Activated CD4-positive, alpha-beta memory T cell treated with anti-CD3 and anti-CD28 coated beads, Interleukin-2, amount 10 ng/mL, durations not matched to agents 7 days and 5 days (primary cell): Measurements from ENCODE around the gene ITGA2. TPM values are rescaled to one million over a fixed set of nuclear protein-coding genes. Genes with fewer than 3 reads are reported as not detected.
"Not testable (repeated sequence)": the region's sequence is repeated elsewhere in the genome, so short reads cannot be mapped to it uniquely, and the experiment has no call there.

Source experiments
- CTCF ChIA-PET: fragments of 350-600 bp; sonication (Branson Sonifier 250); formaldehyde crosslinking; loops from one replicate; lab custom pipeline; 2021; ENCODE audit warnings: antibody characterized with exemption, inconsistent platforms; lab: Charles Lee
- POLR2A ChIA-PET: fragments of 350-600 bp; sonication (Branson Sonifier 250); formaldehyde crosslinking; loops from one replicate; lab custom pipeline; 2021; ENCODE audit warnings: antibody characterized with exemption; lab: Charles Lee
- DNase-seq: peaks from one replicate; pipeline ENCODE4 v3.0.0-alpha.2; 2020
- H3K27ac Mint-ChIP-seq: one replicate; pipeline ENCODE4 v1.8.0; 2021; ENCODE audit warnings: mild to moderate bottlenecking, mixed read lengths
- H3K27me3 Mint-ChIP-seq: one replicate; pipeline ENCODE4 v1.8.0; 2021; ENCODE audit warnings: mixed read lengths
- H3K36me3 Mint-ChIP-seq: one replicate; pipeline ENCODE4 v1.8.0; 2021; ENCODE audit warnings: low read depth, mixed read lengths
- H3K4me1 Mint-ChIP-seq: one replicate; pipeline ENCODE4 v1.8.0; 2021; ENCODE audit warnings: mixed read lengths
- H3K4me3 Mint-ChIP-seq: one replicate; pipeline ENCODE4 v1.8.0; 2021; ENCODE audit warnings: mild to moderate bottlenecking, mixed read lengths
- H3K9me3 Mint-ChIP-seq: one replicate; pipeline ENCODE4 v1.8.0; 2021; ENCODE audit warnings: mixed read lengths
- total RNA-seq, 2 experiments: library from RNA; stranded (reverse); gene quantifications; one replicate each; pipeline ENCODE4 v1.2.3, GENCODE V29; 2021

The ITGA2 gene
- total RNA-seq, 2 experiments from 2014 or later, result 10.2 to 11.2 TPM

GRCh38 chr5:53091289-53091688 is 102.1 kb downstream of the ITGA2 start:
- no peak overlapping the region for H3K4me3 Mint-ChIP-seq
- no peak overlapping the region for H3K27ac Mint-ChIP-seq
- H3K9me3 Mint-ChIP-seq, result no peaks in the 10 kb centered on the region
- H3K27me3 Mint-ChIP-seq, result peaks cover 5% of the 10 kb centered on the region
- CTCF ChIA-PET, result interaction anchor here (1.2 to 7.3 kb wide), 2 partner anchors 22 to 140 kb away, joined by 4 to 89 read pairs; no protein-coding TSS in a partner anchor
- peaks cover 23% of the 10 kb centered on the region for H3K4me1 Mint-ChIP-seq
- no peak for DNase-seq
- POLR2A ChIA-PET, result interaction anchor here (1.8 kb wide), 1 partner anchor 18 kb away, joined by 5 read pairs; the partner anchor contains the start of gene MOCS2
- peaks cover 45% of the 10 kb centered on the region for H3K36me3 Mint-ChIP-seq

GRCh38 chr5:53092242-53092641 is 103.1 kb downstream of the ITGA2 start:
- Mint-ChIP-seq H3K27me3 (peaks cover 3% of the 10 kb centered on the region), H3K4me3 (no peak overlapping the region), H3K4me1 (peaks cover 23% of the 10 kb centered on the region), H3K9me3 (no peaks in the 10 kb centered on the region), H3K27ac (no peak overlapping the region), H3K36me3 (peaks cover 42% of the 10 kb centered on the region)
- CTCF ChIA-PET, result interaction anchor here (1.0 to 7.3 kb wide), 4 partner anchors 10 to 148 kb away, joined by 3 to 89 read pairs (median 8); no protein-coding TSS in a partner anchor
- DNase-seq, result no peak
- POLR2A ChIA-PET, result no interaction called here

- H3K9me3 Mint-ChIP-seq, result no peaks in the 10 kb centered on the region
- H3K27me3 Mint-ChIP-seq, result peaks cover 2% of the 10 kb centered on the region
- H3K4me1 Mint-ChIP-seq, result peaks cover 8% of the 10 kb centered on the region
- POLR2A ChIA-PET, result interaction anchor here (1.1 to 3.4 kb wide), 2 partner anchors 97 to 146 kb away, joined by 3 to 19 read pairs; no protein-coding TSS in a partner anchor
- DNase-seq, result no peak
- peaks cover 50% of the 10 kb centered on the region for H3K36me3 Mint-ChIP-seq
- CTCF ChIA-PET, result interaction anchor here (1.1 to 7.2 kb wide), 4 partner anchors 14 to 164 kb away, joined by 3 to 133 read pairs (median 6); partner anchors contain the start of gene MOCS2
- H3K27ac Mint-ChIP-seq, result no peak overlapping the region
- no peak overlapping the region for H3K4me3 Mint-ChIP-seq
Measured at GRCh38 chr5:53095217-53095616, 106.1 kb downstream of the ITGA2 start.

DNA sequence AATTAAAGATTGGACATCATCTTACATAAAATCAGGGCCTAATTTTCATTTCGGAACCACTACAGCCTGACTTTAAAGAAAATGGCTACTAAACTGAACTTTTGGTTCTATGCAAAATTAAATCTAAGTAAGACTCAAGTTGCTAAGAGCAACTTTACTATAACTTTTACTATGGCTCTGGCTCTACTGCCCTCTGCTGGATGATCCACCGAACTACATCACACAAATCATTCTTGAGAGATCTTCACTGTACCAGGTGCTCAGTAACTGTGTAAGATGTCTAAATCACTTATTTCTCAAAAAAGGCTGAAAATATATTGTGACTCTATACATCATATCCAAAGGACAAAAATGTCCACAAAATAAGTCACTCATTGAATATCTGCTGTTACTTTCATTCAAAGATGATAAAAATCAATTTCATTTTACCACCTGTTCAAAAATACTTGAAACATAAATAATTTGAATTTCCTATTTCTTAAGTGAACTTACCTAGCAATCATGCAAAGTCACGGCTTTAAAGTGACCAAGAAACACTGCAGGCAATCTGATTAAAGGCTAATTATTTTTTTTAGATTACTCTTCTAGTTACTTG is 106.9 kb downstream of the ITGA2 start:
- Mint-ChIP-seq H3K4me1 (peaks cover 5% of the 10 kb centered on the region), H3K36me3 (peaks cover 51% of the 10 kb centered on the region), H3K4me3 (no peak overlapping the region), H3K27me3 (no peaks in the 10 kb centered on the region), H3K27ac (no peak overlapping the region), H3K9me3 (no peaks in the 10 kb centered on the region)
- ChIA-PET POLR2A (interaction anchor here (1.1 to 3.4 kb wide), 3 partner anchors 98 to 147 kb away, joined by 3 to 19 read pairs (median 4); no protein-coding TSS in a partner anchor), CTCF (interaction anchor here (0.8 to 7.2 kb wide), 13 partner anchors 11 to 181 kb away, joined by 3 to 133 read pairs (median 4); partner anchors contain the start of gene MOCS2)
- DNase-seq, result peak; percentile 78

- H3K4me3 Mint-ChIP-seq, result no peak overlapping the region
- peaks cover 3% of the 10 kb centered on the region for H3K4me1 Mint-ChIP-seq
- no peak for DNase-seq
- no peaks in the 10 kb centered on the region for H3K27me3 Mint-ChIP-seq
- no peak overlapping the region for H3K27ac Mint-ChIP-seq
- CTCF ChIA-PET, result interaction anchor here (1.9 to 7.2 kb wide), 2 partner anchors 10 to 150 kb away, joined by 5 to 133 read pairs; partner anchors contain the start of gene MOCS2
- no peaks in the 10 kb centered on the region for H3K9me3 Mint-ChIP-seq
- peaks cover 52% of the 10 kb centered on the region for H3K36me3 Mint-ChIP-seq
- POLR2A ChIA-PET, result interaction anchor here (1.7 kb wide), 1 partner anchor 10 kb away, joined by 5 read pairs; the partner anchor contains the start of gene MOCS2
Measured at GRCh38 chr5:53099546-53099945, 110.4 kb downstream of the ITGA2 start.

- H3K36me3 Mint-ChIP-seq, result peaks cover 62% of the 10 kb centered on the region
- H3K27ac Mint-ChIP-seq, result no peak overlapping the region
- no peak for DNase-seq
- no peaks in the 10 kb centered on the region for H3K27me3 Mint-ChIP-seq
- no peaks in the 10 kb centered on the region for H3K9me3 Mint-ChIP-seq
- H3K4me3 Mint-ChIP-seq, result no peak overlapping the region
- peaks cover 8% of the 10 kb centered on the region for H3K4me1 Mint-ChIP-seq
- POLR2A ChIA-PET, result no interaction called here
- CTCF ChIA-PET, result interaction anchor here (1.9 to 7.2 kb wide), 2 partner anchors 9 to 151 kb away, joined by 5 to 133 read pairs; partner anchors contain the start of gene MOCS2
Measured at GRCh38 chr5:53100606-53101005, 111.5 kb downstream of the ITGA2 start.

DNA sequence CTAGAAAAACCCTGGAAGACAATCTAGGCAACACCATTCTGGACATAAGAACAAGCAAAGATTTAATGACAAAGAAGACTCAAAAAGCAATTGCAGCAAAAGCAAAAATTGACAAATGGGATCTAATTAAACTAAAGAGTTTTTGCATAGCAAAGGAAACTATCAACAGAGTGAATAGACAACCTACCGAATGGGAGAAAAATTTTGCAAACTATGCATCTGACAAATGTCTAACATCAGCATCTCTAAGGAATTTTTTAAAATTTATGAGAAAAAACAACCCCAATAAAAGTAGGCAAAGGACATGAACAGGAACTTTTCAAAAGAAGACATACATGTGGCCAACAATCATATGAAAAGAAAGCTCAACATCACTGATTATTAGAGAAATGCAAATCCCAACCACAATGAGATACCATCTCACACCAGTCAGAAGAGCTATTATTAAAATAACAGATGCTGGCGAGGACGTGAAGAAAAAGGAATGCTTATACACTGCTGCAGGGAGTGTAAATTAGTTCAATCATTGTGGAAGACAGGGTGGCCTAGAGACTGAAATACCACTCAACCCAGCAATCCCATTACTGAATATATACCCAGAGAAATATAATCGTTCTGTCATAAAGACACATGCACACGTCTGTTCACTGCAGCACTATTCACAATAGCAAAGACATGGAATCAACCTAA is 116.6 kb downstream of the ITGA2 start:
- Mint-ChIP-seq H3K36me3 (peaks cover 45% of the 10 kb centered on the region), H3K4me1 (peaks cover 43% of the 10 kb centered on the region)
- POLR2A ChIA-PET, result no interaction called here

GRCh38 chr5:53109056-53109442 is 119.9 kb downstream of the ITGA2 start:
- Mint-ChIP-seq H3K4me1 (peaks cover 48% of the 10 kb centered on the region), H3K4me3 (peak overlapping the region; percentile 97), H3K27ac (peak overlapping the region; percentile 68), H3K9me3 (no peaks in the 10 kb centered on the region), H3K27me3 (no peaks in the 10 kb centered on the region), H3K36me3 (peaks cover 25% of the 10 kb centered on the region)
- POLR2A ChIA-PET, result interaction anchor here (0.7 to 1.6 kb wide), 17 partner anchors 10 to 383 kb away, joined by 3 to 6 read pairs (median 3); no protein-coding TSS in a partner anchor
- DNase-seq, result no peak
- CTCF ChIA-PET, result interaction anchor here (0.6 to 1.5 kb wide), 17 partner anchors 9 to 310 kb away, joined by 3 to 21 read pairs (median 3); no protein-coding TSS in a partner anchor

More for the DNA sequence above, 116.6 kb downstream of the ITGA2 start:
- no peaks in the 10 kb centered on the region for H3K27me3 Mint-ChIP-seq
- CTCF ChIA-PET, result interaction anchor here (1.4 to 1.6 kb wide), 2 partner anchors 9 to 157 kb away, joined by 5 read pairs; no protein-coding TSS in a partner anchor
- DNase-seq, result no peak
- no peak overlapping the region for H3K27ac Mint-ChIP-seq
- H3K4me3 Mint-ChIP-seq, result no peak overlapping the region
- H3K9me3 Mint-ChIP-seq, result no peaks in the 10 kb centered on the region

- POLR2A ChIA-PET, result interaction anchor here (0.7 to 1.6 kb wide), 19 partner anchors 9 to 384 kb away, joined by 3 to 6 read pairs (median 3); no protein-coding TSS in a partner anchor
- H3K27me3 Mint-ChIP-seq, result no peaks in the 10 kb centered on the region
- no peaks in the 10 kb centered on the region for H3K9me3 Mint-ChIP-seq
- peak; percentile 92 for DNase-seq
- peak within 1 kb of the TSS; percentile 97 for H3K4me3 Mint-ChIP-seq
- peak within 1 kb of the TSS; percentile 68 for H3K27ac Mint-ChIP-seq
- H3K4me1 Mint-ChIP-seq, result peaks cover 48% of the 10 kb centered on the region
- CTCF ChIA-PET, result interaction anchor here (0.6 to 1.5 kb wide), 17 partner anchors 9 to 310 kb away, joined by 3 to 21 read pairs (median 3); no protein-coding TSS in a partner anchor
- H3K36me3 Mint-ChIP-seq, result peaks cover 25% of the 10 kb centered on the region
Measured at GRCh38 chr5:53109443-53110127, 120.4 kb downstream of the ITGA2 start, which contains the start of gene MOCS2. Gene MOCS2, minus strand, starts transcription at chr5:53109757. Its CDS starts 2,583 bp downstream, at chr5:53107174.

DNA sequence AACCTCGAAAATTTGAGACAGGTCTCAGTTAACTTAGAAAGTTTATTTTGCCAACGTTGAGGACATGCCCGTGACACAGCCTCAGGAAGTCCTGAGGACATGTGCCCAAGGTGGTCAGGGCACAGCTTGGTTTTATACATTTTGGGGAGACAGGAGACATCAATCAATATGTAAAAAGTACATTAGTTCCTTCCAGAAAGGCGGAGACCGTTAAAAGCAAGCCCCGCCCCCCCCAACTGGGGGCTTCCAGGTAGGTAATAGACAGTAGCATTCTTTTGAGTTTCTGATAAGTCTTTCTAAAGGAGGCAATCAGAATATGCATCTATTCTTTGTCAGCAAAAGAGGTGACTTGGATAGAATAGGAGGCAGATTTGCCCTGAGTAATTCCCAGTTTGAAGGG is 121.0 kb downstream of the ITGA2 start:
- ChIA-PET POLR2A (interaction anchor here (0.7 to 1.6 kb wide), 17 partner anchors 9 to 385 kb away, joined by 3 to 6 read pairs (median 3); no protein-coding TSS in a partner anchor), CTCF (interaction anchor here (0.9 to 1.5 kb wide), 15 partner anchors 9 to 311 kb away, joined by 3 to 21 read pairs (median 4); no protein-coding TSS in a partner anchor)
- peaks cover 46% of the 10 kb centered on the region for H3K4me1 Mint-ChIP-seq
- H3K4me3 Mint-ChIP-seq, result peak overlapping the region; percentile 97
- H3K27me3 Mint-ChIP-seq, result no peaks in the 10 kb centered on the region
- peak overlapping the region; percentile 59 for H3K27ac Mint-ChIP-seq
- H3K9me3 Mint-ChIP-seq, result no peaks in the 10 kb centered on the region
- no peak for DNase-seq
- peaks cover 20% of the 10 kb centered on the region for H3K36me3 Mint-ChIP-seq

GRCh38 chr5:53111139-53111538 is 122.0 kb downstream of the ITGA2 start:
- Mint-ChIP-seq H3K9me3 (no peaks in the 10 kb centered on the region), H3K4me3 (no peak overlapping the region), H3K27ac (no peak overlapping the region), H3K27me3 (no peaks in the 10 kb centered on the region), H3K36me3 (peaks cover 11% of the 10 kb centered on the region), H3K4me1 (peaks cover 36% of the 10 kb centered on the region)
- DNase-seq, result no peak
- ChIA-PET CTCF (no interaction called here), POLR2A (interaction anchor here (0.7 kb wide), 1 partner anchor 169 kb away, joined by 3 read pairs; no protein-coding TSS in a partner anchor)

- H3K4me1 Mint-ChIP-seq, result peaks cover 29% of the 10 kb centered on the region
- CTCF ChIA-PET, result not testable (repeated sequence)
Measured at GRCh38 chr5:53112307-53112706, 123.2 kb downstream of the ITGA2 start.

More at GRCh38 chr5:53112307-53112706, 123.2 kb downstream of the ITGA2 start:
- H3K27ac Mint-ChIP-seq, H3K36me3 Mint-ChIP-seq, H3K27me3 Mint-ChIP-seq, DNase-seq, H3K9me3 Mint-ChIP-seq, H3K4me3 Mint-ChIP-seq, POLR2A ChIA-PET: not testable (repeated sequence)
